DMS79 treated with DMSO at 0.1 percent for 48 hours (cell line): Measurements from ENCODE around the gene TST.

Source experiments
- DNase-seq: peaks from one replicate; lab custom pipeline; 2025; lab: John Stamatoyannopoulos, UW

Gene TST

DNA sequence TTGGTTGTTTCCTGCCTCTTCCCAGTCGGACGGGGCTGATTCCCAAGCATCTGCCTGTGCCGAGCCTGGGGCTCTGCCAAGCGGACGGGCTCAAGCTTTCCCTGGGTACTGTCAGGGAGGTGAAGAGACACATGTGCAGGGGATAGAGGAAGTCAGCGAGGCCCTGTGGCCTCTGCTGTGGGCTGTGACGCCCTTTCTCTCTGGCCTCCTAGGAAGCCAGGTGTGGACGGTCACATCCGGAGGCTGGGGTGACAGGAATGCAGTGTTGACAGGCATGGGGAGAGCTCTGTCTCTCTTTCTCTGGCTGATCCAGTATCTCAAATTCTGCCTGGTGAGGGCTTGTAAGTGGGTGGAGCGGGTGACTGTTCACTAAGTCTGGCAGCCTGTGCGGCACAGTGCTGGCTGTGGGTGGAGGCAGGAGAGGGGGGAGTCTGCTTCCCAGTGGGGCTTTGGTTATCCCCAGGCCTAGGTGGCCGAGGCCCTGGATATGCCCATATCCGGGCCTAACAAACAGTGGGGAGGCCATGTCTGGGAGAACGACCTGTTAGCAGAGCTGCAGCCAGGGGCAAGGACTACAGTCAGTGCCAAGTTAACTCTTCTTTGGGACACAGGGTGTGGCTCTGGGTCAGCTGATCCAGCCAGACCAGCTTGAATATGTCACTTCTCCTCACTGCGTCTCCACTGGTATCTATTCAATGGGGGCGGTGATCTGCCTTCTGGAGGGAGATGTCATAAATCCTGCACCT is 34.2 kb upstream of the TST start:
- no peak for DNase-seq

DNA sequence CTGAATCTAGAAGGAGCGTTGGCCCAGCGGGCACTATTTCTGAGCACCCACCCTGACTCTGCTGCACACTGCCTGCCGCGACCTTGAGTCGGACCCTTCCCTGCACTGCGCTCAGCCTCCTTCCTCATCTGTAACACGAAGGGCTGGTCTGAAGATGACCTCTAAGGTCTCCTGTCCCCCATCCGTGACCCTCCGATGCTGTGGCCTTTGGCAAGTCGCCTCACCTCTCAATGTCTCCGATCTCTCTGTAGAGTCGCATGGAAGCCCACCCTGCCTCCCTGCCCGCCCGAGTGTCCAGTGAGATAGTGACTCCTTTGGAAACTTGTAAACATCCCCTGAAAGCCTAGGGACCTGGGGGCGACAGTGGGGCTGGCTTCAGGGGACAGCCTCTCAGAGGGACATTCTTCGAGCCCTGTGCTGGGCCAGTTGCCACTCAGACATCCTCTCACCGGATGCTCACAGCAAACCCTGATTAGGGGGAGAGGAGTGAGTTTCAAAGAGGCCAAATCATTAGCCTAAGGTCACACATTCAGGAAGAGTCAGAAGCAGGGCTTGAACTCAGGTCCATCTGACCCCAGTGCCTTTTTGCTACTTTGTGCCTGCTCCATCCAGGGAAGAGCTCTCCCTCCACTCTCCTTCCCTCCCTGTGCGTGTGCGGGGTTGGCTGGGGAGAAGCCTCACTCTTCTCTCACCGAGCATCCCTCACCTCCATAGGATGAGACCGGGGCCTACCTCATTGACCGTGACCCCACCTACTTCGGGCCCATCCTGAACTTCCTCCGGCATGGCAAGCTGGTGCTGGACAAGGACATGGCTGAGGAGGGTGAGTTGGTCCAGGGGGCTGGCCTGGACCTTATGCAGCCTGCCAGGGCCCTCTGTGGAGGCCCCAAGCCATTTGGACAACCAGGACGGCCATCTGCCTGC is 33.4 kb upstream of the TST start:
- no peak for DNase-seq

DNA sequence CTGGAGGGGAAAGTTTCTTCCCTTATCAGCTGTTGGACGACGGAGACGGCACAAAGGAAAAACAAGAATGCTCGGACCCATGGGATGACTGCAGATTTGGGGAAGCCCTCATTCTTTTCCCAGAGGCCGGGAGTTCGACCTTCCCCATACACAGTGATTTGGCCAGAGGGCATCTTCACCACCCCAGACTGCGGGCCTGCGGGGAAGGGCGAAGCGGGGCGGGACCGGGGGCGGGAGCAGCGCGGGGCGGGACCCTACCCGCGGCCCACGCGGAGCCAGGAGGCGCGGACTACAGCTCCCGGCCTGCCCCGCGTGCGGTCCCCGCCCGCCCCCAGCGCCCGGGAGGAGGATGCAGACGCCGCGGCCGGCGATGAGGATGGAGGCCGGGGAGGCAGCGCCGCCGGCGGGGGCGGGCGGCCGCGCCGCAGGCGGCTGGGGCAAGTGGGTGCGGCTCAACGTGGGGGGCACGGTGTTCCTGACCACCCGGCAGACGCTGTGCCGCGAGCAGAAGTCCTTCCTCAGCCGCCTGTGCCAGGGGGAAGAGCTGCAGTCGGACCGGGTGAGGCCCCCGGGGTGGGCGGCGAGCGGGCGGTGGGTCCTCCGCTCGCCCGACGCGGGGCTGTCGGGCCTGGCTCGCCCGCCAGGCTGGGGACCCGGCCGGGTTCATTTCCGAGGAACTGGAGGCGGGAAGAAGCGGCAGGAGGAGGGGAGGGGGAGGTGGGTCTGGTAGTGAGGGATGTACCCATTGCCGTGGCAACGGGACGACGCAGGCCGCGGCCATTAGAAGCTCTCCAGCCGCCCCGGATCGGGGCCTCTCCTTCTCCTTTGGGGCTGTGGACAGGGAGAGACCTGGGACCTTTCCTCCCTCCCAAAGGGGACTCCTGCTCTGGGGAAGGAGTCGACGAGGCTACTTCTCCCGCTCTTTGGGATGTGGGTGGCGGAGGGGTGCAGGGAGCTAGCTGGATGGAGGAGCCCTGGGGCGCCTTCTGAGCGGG is 32.4 kb upstream of the TST start, which contains the start of gene KCTD17:
Gene KCTD17 (plus strand): TSS at position 352 of the 995 bp plus-strand sequence. CDS start 19 bp downstream, at position 371.
- DNase-seq = no peak

DNA sequence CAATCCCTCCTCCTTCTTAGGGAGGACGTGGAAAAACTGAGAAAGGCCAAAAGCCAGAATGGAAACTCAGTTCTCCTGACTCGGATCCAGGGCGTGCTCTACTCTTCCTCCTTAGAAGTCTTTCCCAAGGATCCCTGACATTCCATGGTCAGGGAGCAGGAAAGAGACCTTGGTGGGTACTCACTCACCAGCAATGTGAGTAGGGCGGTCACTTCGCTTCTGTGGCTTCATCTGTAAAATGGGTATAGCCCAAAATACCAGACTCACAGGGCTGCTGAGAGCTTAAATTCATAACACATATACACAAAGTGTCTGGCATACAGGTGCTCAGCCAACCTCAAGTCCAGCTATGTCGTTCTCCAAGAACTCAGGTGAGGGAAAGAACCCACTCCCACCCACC is 31.7 kb upstream of the TST start:
- no peak for DNase-seq

DNA sequence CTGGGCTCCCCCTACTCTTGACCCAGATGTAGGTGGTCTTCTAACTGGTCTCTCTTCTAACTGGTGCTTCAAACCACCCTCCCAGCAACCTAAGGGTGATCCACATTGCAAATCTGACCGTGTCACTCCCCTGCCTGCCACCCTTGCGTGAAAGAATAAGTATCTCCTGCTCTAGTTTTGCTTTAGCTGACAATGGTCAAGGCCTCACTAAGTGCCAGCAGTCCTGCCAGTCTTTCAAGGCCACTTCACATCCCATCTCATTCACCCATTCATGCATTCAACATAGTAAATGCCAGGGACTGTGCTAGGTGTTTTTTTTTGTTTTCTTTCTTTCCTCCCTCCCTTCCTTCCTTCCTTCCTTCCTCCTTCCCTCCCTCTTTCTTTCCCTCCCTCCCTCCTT is 30.0 kb upstream of the TST start:
- no peak for DNase-seq

DNA sequence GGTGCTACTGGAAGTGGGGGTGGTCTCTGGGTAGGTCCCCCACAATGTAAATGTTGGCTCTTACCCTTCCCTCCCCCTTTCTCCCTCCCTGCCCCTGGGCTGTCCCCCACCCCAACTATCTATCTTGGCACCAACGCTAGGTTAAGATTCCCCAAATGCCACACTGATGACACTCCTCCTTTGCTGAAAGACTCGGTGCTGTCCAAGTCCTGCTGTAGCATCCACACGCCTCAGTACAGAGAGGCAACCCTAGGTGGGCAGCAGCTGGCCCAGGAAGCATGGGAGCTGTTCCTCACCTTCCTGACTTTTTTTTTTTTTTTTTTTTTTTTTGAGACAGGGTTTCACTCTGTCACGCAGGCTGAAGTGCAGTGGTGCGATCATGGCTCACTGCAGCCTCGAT is 28.9 kb upstream of the TST start:
- no peak for DNase-seq

DNA sequence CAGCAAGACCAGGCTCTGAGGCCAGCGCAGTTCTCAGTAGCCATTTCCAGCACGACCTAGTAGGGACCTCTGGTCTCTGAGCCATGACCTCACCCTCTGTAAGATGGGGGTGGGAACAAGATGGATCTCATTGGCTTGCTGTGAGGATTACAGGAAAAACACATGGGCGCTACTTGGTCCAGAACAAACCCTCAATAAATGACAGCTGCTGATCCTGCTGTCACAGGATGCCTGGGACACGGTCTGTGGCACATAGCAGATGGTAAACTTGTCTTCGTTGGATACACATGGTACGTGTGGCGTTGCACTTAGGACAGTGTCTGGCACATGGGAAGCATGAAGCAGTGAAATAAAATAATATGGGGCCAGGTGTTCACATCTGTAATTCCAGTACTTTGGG is 27.8 kb upstream of the TST start:
- no peak for DNase-seq

DNA sequence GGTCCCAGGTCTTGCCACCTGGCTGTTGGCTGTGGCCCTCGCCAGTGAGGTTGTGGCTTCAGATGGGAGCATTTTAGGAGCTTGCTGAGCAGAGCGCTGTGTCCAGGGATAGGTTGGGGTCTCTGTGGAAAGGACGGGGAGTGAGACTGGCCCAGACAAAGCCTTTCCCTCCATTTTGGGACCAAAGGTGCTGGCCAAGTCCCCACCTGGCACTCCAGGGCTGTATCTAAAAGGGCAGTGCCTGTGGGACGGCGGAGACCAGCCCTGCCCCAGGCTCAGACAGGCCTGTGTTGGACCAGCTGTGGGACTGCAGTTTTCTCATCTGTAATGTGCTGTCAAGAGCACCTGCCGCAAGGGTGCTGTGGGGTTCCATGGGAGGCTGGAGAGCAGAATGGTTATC is 27.3 kb upstream of the TST start:
- DNase-seq = no peak

DNA sequence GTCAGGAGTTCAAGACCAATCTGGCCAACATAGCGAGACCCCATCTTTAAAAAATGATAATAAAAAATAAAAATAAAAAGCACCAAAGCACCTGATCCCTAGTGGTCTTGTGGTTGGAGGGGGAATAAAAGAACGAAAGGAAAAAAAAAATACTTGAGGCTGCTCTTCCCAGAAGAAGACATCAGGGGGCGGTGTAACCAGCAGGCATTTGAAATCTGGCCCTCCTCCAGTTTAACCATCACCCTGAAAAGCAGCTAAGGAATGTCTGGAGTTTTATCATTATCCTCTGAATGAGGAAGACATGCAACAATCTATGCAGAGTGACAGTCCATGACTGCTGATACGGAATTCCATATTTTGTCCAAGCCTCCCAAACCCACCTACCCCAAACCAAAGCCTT is 26.7 kb upstream of the TST start:
- no peak for DNase-seq

DNA sequence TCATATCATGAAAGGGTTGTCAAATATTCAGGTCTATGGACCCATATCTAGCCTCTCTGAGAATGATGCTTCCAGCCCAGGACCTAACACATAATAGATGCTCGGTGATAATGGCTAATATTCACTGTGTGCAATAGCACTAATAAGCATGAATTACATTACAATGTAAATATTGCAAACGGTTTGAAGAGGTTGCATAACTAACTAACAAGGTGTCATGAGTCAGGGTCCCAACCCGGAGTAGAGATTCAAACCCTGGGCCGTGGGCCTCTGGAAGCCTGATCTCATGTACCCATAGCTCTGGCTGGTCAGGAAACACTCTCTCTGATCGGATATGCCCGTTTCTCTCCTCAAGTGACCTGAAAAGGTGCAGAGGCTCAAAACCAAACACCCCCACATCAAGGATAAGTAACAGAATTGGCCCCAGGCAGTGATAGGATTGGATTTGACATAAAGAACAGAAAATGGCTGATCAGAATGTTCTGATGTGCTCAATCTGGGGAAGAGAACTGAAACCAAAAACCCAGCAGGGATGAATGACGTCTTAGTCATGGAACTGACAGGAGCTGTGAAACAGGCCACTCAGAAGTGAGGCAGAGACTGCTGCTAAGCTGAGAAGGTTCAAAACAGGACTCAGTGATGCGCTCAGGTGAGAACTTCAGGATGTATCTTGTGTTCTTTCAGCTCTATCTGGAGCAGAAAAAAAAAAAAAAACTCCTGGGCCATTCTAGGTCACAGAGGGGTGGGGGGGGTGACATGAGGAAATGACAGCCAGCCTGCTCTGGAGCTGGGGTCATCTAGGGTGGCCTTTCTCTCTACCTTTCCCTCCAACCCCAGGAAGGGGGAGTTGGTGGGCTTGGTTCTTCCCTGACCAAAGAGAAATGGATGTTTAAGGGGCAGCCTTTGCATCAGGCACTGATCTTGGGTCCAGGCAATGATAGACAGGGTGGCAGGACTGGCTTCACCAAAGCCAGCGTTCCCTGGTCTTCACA is 25.7 kb upstream of the TST start:
- no peak for DNase-seq

DNA sequence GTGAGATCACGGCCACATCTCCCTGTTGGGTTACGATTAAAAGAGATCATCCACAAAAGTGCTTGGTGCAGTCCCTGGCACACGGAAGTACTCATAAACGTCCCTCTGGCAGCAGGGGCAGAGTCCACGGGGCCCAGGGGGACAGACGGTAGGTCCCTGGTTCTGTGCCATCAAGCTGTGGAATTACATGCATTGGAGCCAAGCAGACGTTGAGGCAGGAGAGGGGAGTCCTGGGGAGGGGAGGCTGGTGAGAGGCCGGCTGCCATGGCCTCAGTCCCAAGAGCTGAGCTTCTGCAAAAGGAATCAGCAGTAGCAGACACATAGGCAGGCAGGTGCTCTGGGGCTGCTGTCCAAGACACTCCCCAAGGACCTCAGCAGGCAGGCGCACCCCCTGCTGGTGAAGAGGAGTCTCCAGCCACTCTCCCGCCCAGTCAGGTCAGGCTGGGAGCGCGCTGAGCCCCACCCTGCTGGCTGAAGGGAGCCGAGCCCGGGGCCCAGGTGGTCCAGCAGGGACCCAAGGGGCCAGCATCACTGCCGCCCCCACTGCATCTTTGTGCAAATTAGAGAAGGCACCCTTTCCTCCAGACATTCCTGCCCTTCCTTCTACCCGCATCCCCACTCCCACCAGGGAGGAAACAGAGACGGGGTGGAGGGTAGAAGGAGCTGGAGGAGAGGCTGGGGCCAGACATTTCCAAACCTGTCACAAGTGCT is 24.7 kb upstream of the TST start:
- no peak for DNase-seq

DNA sequence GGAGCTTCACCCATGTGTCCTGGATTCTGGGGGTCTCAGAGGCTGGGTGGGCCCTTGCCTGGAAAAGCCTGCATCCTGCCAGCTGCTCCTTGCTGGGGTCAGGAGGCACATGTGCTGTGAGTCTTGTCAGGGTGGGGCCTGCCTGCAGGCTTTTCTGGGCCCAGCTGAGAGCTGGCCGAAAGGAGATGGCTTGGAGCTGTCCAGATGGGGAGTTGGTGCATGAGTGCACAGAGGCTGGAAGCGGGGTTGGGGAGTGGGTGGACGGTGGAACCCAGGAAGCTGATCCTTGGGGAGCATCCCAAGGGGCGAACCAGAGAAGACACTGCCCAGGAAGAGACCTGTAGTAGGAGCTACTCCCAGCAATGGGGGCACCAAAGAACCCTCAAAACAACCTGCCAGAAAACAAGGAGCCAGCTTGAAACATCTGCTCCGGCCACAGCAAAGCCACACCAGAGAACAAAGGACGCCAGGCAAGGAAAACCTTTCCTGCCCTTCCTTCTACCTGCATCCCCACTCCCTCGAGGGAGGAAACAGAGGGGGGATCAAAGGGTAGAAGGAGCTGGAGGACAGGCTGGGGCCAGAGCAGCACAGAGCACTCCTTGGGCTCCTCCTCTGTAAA is 24.1 kb upstream of the TST start:
- DNase-seq = no peak

DNA sequence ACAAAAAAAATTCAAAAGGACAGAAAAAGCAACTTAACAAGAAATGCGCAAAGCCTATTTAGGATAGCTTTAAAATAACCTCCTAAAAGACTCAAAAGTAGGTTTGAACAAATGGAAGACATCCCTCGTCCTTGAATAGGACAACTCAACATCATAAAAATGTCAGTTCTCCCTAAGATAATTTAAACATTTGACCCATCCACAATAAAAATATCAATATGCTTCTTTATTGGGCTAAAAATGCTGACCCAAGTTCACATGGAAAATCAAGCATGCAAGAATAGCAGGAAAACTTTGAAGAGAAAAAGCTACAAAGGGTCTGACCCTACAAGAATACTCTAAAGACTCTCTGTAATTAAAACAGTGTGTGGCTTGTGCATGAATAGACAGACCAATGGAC is 20.2 kb upstream of the TST start:
- DNase-seq = no peak

DNA sequence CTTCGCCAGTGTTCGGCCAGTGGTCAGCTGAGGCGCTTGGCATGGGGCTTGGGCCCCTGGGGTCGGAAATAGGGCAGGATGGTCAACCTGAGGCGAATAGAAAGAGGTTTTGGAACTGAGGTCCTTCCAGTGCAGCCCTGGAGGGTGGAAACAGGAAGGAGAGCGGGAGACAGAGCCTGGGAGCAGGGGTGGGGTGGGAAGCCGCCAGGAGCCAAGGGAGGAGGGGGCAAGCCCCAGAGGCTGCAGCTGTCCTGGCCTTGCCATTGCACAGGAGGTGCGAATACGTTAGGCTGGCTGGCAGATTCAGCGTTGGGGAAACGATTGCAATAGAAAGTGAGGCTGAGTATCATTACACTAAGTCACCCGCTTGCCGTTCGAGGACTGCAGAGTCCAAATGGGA is 18.4 kb upstream of the TST start:
- DNase-seq = no peak

DNA sequence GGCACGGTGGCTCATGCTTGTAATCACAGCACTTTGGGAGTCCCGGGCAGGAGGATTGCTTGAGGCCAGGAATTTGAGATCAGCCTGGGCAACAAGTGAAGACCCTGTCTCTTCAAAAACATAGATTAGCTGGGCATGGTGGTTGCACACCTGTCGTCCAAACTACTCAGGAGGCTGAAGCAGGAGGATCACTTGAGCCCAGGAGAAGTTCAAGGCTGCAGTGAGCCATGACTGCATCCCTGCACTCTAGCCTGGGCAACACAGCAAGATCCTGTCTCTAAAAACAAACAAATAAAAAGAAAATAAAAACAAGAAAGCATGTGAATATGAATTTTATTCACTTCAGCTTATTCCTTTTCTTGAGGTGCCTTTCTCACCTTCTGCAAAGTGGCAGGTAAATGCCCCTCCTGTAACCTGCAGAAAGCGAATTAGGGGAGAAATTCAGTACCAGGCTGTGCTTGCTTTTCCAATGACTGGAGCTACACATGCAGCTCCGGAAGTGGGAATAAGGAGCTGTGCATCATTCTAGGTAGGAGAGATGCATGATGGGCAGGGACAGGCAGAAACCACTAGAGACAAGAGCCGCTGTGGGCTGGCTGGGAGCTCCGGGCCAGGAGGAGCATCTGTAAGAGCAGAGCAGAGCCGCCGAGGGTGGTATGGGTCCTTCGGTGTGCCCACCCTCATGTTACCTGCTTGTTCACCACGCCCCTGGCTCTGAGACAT is 17.6 kb upstream of the TST start:
- no peak for DNase-seq

DNA sequence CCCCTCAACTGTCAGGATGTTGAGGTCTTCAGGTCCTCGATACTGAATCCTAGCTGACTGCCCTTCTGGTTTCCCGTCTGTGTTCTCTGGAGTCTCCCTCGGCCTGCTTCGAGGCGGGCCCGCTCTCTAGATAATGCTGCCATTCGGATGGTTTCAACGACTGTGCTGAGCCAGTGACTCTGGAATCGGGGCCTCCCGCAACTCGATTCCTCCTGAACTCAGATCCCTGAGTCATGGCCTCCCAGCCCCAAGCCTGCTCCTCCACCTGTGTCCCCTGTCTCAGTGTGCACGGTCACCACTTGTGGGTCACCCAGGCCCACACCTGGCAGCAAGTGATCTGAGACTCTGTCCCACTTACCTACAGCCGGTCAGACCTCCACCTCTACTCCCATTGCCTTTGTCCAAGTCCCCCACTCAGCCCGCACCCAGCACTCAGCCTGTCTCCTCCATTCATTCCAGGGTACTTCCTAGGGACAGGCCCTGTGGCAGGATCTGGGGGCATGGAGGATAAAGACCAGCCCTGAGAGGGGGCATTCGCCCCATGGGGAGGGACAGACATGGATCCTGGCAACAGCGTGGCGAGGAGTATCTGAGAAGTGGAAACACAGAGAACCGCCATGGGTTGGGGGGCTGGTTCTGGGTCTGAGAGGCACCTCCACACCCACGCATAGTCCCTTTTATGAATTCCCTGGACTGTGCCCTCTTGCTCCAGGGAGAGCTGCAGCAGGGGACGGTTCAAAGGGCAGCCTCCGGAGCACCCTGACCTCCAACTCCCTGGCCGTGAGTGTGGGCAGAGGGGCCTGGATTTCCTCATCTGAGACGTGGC is 14.6 kb upstream of the TST start:
- no peak for DNase-seq

DNA sequence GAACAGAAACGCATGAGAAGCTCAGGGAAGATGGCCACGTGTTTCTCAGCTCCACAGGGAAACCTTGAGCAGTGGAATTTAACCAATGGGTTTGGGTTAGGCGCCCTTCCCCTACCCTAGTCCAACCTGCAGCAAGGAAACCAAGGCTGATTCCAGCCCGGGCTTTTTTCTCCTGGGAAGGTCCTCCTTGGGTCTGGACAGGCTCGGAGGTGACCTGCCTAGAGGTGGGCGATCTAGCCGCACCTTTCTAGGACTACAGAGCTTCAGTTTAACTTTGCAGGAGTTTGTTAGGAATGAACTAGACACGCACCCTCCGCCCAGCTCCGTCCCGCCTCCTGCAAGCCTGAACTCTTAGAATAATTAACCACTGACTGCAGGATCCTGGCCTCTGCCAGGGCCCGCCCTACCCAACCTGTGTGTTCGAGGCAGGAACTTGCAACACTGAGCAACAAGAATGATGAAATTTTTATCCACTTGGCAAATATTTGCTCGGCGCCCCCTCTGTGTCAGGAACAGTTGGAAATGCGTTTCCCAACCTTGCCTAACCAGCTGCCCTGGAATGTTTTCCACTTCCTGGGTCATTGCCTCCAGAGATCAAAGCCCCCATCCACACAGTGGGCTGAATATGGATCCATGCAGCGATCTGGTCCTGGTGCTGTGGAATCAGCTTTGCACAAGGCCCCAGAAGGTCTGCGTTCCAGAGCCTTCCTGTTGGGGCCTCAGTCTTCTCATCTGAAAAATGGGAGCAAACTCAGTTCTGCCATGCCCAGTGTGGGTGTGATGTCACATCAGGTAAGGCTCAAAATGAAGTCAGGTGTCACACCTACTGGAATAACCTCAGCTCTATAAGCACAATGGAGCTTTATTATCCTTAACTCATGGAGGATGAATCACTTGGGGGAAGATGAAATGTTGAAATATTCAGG is 13.6 kb upstream of the TST start:
- DNase-seq = no peak
